Fibroblast of upper back skin (primary cell): Measurements from ENCODE around the gene HIGD2B.
"Not testable (repeated sequence)": the region's sequence is repeated elsewhere in the genome, so short reads cannot be mapped to it uniquely, and the experiment has no call there.

Experiments used
- DNase-seq: peaks from one replicate; pipeline ENCODE4 v3.0.0-alpha.2; 2013

HIGD2B gene

GRCh38 chr15:72671525-72671924 lies 14.5 kb downstream of the HIGD2B start:
- no peak for DNase-seq

- peak; percentile 37 for DNase-seq
Measured at GRCh38 chr15:72670656-72671352, 15.2 kb downstream of the HIGD2B start.

GRCh38 chr15:72669803-72670202 lies 16.2 kb downstream of the HIGD2B start:
- DNase-seq = not testable (repeated sequence)

- not testable (repeated sequence) for DNase-seq
Measured at GRCh38 chr15:72665706-72666105, 20.3 kb downstream of the HIGD2B start.

- DNase-seq = not testable (repeated sequence)
Measured at GRCh38 chr15:72663931-72664330, 22.1 kb downstream of the HIGD2B start.

GRCh38 chr15:72661081-72661480 lies 24.9 kb downstream of the HIGD2B start:
- not testable (repeated sequence) for DNase-seq

GRCh38 chr15:72656014-72656413 lies 30.0 kb downstream of the HIGD2B start:
- DNase-seq = not testable (repeated sequence)

- not testable (repeated sequence) for DNase-seq
Measured at GRCh38 chr15:72654397-72654796, 31.6 kb downstream of the HIGD2B start, which contains the start of gene GOLGA6B. Gene GOLGA6B, plus strand, starts transcription at chr15:72654697. Its CDS starts 41 bp downstream, at chr15:72654738.

- DNase-seq = not testable (repeated sequence)
Measured at GRCh38 chr15:72648631-72649253, 37.2 kb downstream of the HIGD2B start.

GRCh38 chr15:72642271-72642670 lies 43.7 kb downstream of the HIGD2B start:
- DNase-seq = not testable (repeated sequence)

GRCh38 chr15:72639759-72640483 lies 46.1 kb downstream of the HIGD2B start:
- DNase-seq = not testable (repeated sequence)

GRCh38 chr15:72636519-72637282 lies 49.3 kb downstream of the HIGD2B start:
- peak; percentile 82 for DNase-seq

GRCh38 chr15:72629068-72629570 lies 56.9 kb downstream of the HIGD2B start:
- not testable (repeated sequence) for DNase-seq

- DNase-seq = not testable (repeated sequence)
Measured at GRCh38 chr15:72628249-72629067, 57.5 kb downstream of the HIGD2B start.

- DNase-seq = not testable (repeated sequence)
Measured at GRCh38 chr15:72626153-72626552, 59.8 kb downstream of the HIGD2B start.
